Kidney (tissue), 14 donors: ENCODE results near the gene BPTF. TPM values are rescaled to one million over a fixed set of nuclear protein-coding genes. Genes with fewer than 3 reads are reported as not detected.
"Not testable (repeated sequence)": the region's sequence is repeated elsewhere in the genome, so short reads cannot be mapped to it uniquely, and the experiment has no call there.

Experiments used
- DNase-seq, 5 donors: peaks; one replicate each; pipeline ENCODE4 v3.0.0-alpha.2; 2013 to 2020
- FAIRE-seq: peaks from 2 replicates; lab custom pipeline; 2012; peaks lifted over from hg19 to GRCh38; lab: Jason Lieb, UNC
- H3K27ac ChIP-seq, 2 donors: one replicate each; pipeline ENCODE4 v1.7.0; 2013; ENCODE audit warnings: low read depth in 2 of 2, low read length in 2 of 2, inconsistent platforms in 1 of 2
- H3K27me3 ChIP-seq: one replicate; pipeline ENCODE4 v1.7.1; 2013; ENCODE audit warnings: low read length, inconsistent platforms; ENCODE audit not compliant: control insufficient read depth, insufficient read depth
- H3K36me3 ChIP-seq, 3 donors: one replicate each; pipeline versions ENCODE4 v1.7.0 to v1.7.1; 2013; ENCODE audit warnings: low read length in 3 of 3, control low read depth in 1 of 3, inconsistent platforms in 1 of 3; ENCODE audit not compliant: insufficient read depth in 3 of 3, control insufficient read depth in 2 of 3
- H3K4me1 ChIP-seq, 3 donors: one replicate each; pipeline versions ENCODE4 v1.7.0 to v1.7.1; 2013; ENCODE audit warnings: low read length in 3 of 3, inconsistent platforms in 1 of 3, low read depth in 1 of 3; ENCODE audit not compliant: control insufficient read depth in 2 of 3, insufficient read depth in 2 of 3
- H3K4me3 ChIP-seq, 3 donors: one replicate each; pipeline versions ENCODE4 v1.7.0 to v1.8.1; 2013; ENCODE audit warnings: low read length in 3 of 3, control low read depth in 1 of 3, inconsistent platforms in 1 of 3
- H3K9ac ChIP-seq, 3 donors: one replicate each; pipeline versions ENCODE4 v1.7.0 to v1.7.1; 2013; ENCODE audit warnings: low read length in 3 of 3, control low read depth in 1 of 3, inconsistent platforms in 1 of 3
- H3K9me3 ChIP-seq, 3 donors: one replicate each; pipeline versions ENCODE4 v1.7.0 to v1.7.1; 2013; ENCODE audit warnings: low read length in 3 of 3, control low read depth in 1 of 3, inconsistent platforms in 1 of 3; ENCODE audit not compliant: control insufficient read depth in 2 of 3, insufficient read depth in 1 of 3
- intact Hi-C: fragments of 100-400 bp; cut with DNase I; formaldehyde crosslinking; loops from one replicate; pipeline ENCODE4 v1.11.1; 2022
- polyA plus RNA-seq: library from polyadenylated mRNA; stranded (reverse); fragments of 350-450 nt; fragmentation: Illumina TruSeq; extraction: RNeasy Lipid Tissue Mini Kit (QIAGEN cat#74804); gene quantifications from one replicate; pipeline ENCODE4 v1.2.3, GENCODE V29; 2014; ENCODE audit warnings: low read depth, low replicate concordance; ENCODE audit not compliant: insufficient read depth
- total RNA-seq: library from RNA; stranded (reverse); fragmentation: NEBNext Ultra II Directional; extraction: Animal tissue kit (Norgen Biotek cat#: 25700); gene quantifications from one replicate; pipeline ENCODE4 v1.2.1, GENCODE V29; 2021
- TF ChIP-seq, protein P1 (sequence below): IDR thresholded peaks from 3 replicates; pipeline ENCODE4 v1.5.1; 2012; ENCODE audit warnings: mild to moderate bottlenecking, moderate library complexity, borderline replicate concordance; ENCODE audit not compliant: insufficient read depth; ENCODE audit errors: extremely low read depth
- donor health status: control.
- donor health status: control.
- donor health status: control.
- donor health status: control.
- donor health status: control.
- donor health status: DM: yes; HTN: yes; CAD: no.
- donor health status: Normal renal cell carcinoma (clear cell type).

The BPTF gene
- total and polyA plus RNA-seq, 2 donors from 2014 or later, result 14.6 to 103 TPM

DNA sequence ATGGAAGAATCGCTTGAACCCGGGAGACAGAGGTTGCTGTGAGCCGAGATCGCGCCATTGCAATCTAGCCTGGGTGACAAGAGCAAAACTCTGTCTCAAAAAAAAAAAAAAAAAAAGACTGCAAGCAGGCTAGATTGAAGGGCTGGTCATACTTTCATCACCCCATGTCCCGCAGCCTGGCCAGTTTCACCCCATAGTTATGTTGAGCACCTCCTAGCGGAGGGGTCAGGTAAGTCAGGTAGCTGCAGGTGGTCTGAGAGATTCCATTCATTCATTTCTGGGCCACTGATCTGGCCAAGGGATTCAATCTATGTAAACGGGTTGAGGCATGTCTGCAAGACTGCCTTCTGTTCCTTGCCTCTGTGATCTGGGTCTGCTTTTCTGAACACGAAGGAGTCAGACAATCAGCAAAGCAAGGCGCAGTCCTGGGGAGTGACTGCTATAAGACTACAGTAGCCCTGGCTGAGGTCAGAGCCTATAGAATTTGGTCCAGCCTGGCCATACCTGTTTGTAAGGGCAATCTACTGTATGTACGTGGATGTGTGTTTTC lies 23.6 kb upstream of the BPTF start:
- Histone ChIP-seq H3K9me3 (no peaks in the 10 kb centered on the region), H3K36me3 (no peaks in the 10 kb centered on the region), H3K27me3 (no peaks in the 10 kb centered on the region), H3K27ac (no peak overlapping the region), H3K4me3 (no peak overlapping the region), H3K9ac (no peak overlapping the region), H3K4me1 (no peaks in the 10 kb centered on the region)
- intact Hi-C loops, result no loop called here
- TF ChIP-seq, protein P1, sequence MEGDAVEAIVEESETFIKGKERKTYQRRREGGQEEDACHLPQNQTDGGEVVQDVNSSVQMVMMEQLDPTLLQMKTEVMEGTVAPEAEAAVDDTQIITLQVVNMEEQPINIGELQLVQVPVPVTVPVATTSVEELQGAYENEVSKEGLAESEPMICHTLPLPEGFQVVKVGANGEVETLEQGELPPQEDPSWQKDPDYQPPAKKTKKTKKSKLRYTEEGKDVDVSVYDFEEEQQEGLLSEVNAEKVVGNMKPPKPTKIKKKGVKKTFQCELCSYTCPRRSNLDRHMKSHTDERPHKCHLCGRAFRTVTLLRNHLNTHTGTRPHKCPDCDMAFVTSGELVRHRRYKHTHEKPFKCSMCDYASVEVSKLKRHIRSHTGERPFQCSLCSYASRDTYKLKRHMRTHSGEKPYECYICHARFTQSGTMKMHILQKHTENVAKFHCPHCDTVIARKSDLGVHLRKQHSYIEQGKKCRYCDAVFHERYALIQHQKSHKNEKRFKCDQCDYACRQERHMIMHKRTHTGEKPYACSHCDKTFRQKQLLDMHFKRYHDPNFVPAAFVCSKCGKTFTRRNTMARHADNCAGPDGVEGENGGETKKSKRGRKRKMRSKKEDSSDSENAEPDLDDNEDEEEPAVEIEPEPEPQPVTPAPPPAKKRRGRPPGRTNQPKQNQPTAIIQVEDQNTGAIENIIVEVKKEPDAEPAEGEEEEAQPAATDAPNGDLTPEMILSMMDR, result no peak
- FAIRE-seq (no peak), DNase-seq (no peak)

DNA sequence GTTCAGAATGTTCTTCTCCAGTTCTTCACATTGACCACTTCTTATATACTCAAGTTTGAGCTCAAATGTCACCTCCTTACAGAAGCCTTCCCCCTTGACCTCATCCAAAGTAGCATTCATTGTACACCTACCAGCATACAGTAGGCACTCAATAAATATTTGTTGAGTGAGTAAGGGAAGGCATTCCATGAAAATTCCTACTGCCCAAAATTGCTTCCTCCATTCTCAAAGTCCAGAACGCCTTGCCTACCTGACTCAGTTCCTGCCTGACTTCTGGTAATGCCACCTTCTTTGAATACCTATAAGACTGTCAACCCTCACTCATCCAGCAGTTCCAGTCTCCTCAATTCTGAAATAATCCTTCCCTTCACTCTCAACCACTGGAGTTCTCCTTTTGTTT lies 14.8 kb upstream of the BPTF start:
- H3K27me3 ChIP-seq, result no peaks in the 10 kb centered on the region
- H3K4me3 ChIP-seq, result no peak overlapping the region
- H3K9me3 ChIP-seq, result no peaks in the 10 kb centered on the region
- no peak for FAIRE-seq
- H3K27ac ChIP-seq, result no peak overlapping the region
- H3K9ac ChIP-seq, result no peak overlapping the region
- no peaks in the 10 kb centered on the region for H3K4me1 ChIP-seq
- intact Hi-C loops, result no loop called here
- no peak for DNase-seq
- TF ChIP-seq, protein P1, result no peak
- H3K36me3 ChIP-seq, result no peaks in the 10 kb centered on the region

DNA sequence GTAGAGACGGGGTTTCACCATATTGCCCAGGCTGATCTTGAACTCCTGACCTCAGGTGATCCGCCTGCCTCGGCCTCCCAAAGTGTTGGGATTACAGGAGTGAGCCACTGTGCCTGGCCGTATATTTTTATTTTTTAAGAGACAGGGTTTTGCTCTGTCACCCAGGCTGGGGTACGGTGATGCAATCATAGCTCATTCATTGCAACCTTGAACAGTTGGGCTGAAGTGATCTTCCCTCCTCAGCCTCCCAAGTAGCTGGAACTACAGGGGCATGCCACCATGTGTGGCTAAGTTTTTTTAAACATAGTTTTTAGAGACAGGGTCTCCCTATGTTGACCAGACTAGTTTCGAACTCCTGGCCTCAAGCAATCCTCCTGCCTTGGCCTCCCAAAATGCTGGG lies 12.9 kb upstream of the BPTF start:
- H3K27ac ChIP-seq, H3K4me3 ChIP-seq, H3K9ac ChIP-seq, DNase-seq, intact Hi-C loops, H3K9me3 ChIP-seq, H3K4me1 ChIP-seq, H3K36me3 ChIP-seq, H3K27me3 ChIP-seq, FAIRE-seq: not testable (repeated sequence)

DNA sequence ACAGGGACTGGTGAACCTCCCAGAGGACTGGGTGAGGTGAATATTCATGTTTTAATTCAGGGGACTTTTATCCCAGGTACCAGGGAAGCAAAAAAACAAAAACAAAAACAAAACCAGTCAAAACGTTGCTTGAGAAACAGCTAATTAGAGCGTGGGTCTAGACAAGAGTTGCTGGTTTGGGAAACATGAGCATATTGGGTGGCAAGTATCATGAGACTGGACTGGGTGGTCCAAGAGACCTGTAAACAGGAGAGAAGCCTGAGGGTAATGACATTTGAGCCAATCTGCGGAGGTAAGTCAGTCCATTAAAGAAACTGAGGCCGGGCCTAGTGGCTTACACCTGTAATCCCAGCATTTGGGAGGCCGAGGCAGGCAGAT lies 11.5 kb upstream of the BPTF start:
- H3K9ac ChIP-seq, result no peak overlapping the region
- DNase-seq (no peak), FAIRE-seq (no peak)
- H3K4me3 ChIP-seq, result no peak overlapping the region
- H3K36me3 ChIP-seq, result no peaks in the 10 kb centered on the region
- H3K27me3 ChIP-seq, result no peaks in the 10 kb centered on the region
- H3K27ac ChIP-seq, result no peak overlapping the region
- no peaks in the 10 kb centered on the region for H3K4me1 ChIP-seq
- TF ChIP-seq, protein P1, result no peak
- intact Hi-C loops, result no loop called here
- H3K9me3 ChIP-seq, result no peaks in the 10 kb centered on the region
